SK-N-SH treated with all-trans-retinoic acid at 6 μM for 48 hours (cell line): ENCODE results near the gene GEMIN7.

Experiments used
- CREB5 ChIP-seq: fragments of 250-450 bp; sonication (Bioruptor Pico); IDR thresholded peaks from 2 replicates; pipeline ENCODE4 v1.5.1; 2020; ENCODE audit warnings: low read depth, mild to moderate bottlenecking, moderate library complexity
- OSR1 ChIP-seq: fragments of 250-450 bp; sonication (Bioruptor Pico); IDR thresholded peaks from 2 replicates; pipeline ENCODE4 v1.8.0; 2022; ENCODE audit warnings: moderate library complexity, mild to moderate bottlenecking, inconsistent platforms
- RARB ChIP-seq: fragments of 250-450 bp; sonication (Bioruptor Pico); IDR thresholded peaks from 2 replicates; pipeline ENCODE4 v1.8.0; 2021; ENCODE audit warnings: mild to moderate bottlenecking, moderate library complexity
- TCF4 ChIP-seq: fragments of 250-450 bp; sonication (Bioruptor Pico); IDR thresholded peaks from 2 replicates; pipeline ENCODE4 v1.8.0; 2021; ENCODE audit warnings: mild to moderate bottlenecking, moderate library complexity, borderline replicate concordance
- ZNF565 ChIP-seq: fragments of 450-650 bp; formaldehyde crosslinking; conservative IDR thresholded peaks from 2 replicates; pipeline ENCODE4 v1.5.0; 2020; ENCODE audit warnings: low read depth, mild to moderate bottlenecking, moderate library complexity
- ZNF70 ChIP-seq: fragments of 450-650 bp; formaldehyde crosslinking; IDR thresholded peaks from 2 replicates; pipeline ENCODE4 v1.5.0; 2020; ENCODE audit warnings: mild to moderate bottlenecking, moderate library complexity
- TF ChIP-seq, protein P1 (sequence below): fragments of 250-450 bp; sonication (Bioruptor Pico); IDR thresholded peaks from 2 replicates; pipeline ENCODE4 v1.5.1; 2021; ENCODE audit warnings: mild to moderate bottlenecking, moderate library complexity

DNA sequence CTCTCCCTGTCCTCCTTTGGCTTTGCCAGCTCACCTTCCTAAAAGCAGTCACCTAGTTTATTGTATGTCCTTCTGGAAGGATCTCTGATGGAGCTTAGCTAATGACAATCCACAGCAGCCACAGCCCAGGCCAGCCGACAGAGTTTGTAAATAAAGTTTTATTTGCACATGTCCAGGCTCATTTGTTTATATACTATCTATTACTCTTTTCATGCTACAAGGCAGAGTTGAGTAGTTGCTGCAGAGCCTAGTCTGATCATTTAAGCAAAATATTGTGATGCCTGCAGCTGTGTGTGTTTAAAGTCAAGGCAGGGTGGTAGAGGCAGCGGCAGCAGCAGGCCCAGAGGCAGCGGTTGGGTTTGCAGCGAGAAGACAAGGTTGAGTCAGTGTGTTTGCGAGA is 49.1 kb downstream of the GEMIN7 start:
- TF ChIP-seq CREB5 (CRISPR knock-in tag) (no peak), RARB (CRISPR knock-in tag) (no peak), ZNF70 (CRISPR knock-in tag) (no peak), TCF4 (no peak), ZNF565 (no peak), OSR1 (CRISPR knock-in tag) (no peak)
- TF ChIP-seq, protein P1, sequence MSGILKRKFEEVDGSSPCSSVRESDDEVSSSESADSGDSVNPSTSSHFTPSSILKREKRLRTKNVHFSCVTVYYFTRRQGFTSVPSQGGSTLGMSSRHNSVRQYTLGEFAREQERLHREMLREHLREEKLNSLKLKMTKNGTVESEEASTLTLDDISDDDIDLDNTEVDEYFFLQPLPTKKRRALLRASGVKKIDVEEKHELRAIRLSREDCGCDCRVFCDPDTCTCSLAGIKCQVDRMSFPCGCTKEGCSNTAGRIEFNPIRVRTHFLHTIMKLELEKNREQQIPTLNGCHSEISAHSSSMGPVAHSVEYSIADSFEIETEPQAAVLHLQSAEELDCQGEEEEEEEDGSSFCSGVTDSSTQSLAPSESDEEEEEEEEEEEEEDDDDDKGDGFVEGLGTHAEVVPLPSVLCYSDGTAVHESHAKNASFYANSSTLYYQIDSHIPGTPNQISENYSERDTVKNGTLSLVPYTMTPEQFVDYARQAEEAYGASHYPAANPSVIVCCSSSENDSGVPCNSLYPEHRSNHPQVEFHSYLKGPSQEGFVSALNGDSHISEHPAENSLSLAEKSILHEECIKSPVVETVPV: no peak
